HepG2 (cell line): Measurements from ENCODE around the gene ANKRD12. TPM values are rescaled to one million over a fixed set of nuclear protein-coding genes. Genes with fewer than 3 reads are reported as not detected.

Source experiments
- ATAC-seq: fragments of 200-7000 bp; cut with Tn5 transposase; 3 replicates; pipeline ENCODE4 v1.9.1; 2020; ENCODE audit warnings: mild to moderate bottlenecking, moderate library complexity
- BruUV-seq: library from RNA; stranded (reverse); fragments of 400-500 nt; replicated peaks from 2 replicates; lab custom pipeline; 2021; lab: Mats Ljungman, UMichigan
- CTCF ChIA-PET: fragments of 300-600 bp; formaldehyde crosslinking; extraction: SDS; loops from one replicate; lab custom pipeline; 2021; ENCODE audit warnings: low total read pairs, inconsistent platforms, low intra/inter-chr PET ratio; lab: Yijun Ruan, JAX
- POLR2A ChIA-PET: fragments of 350-600 bp; sonication (Branson Sonifier 250); formaldehyde crosslinking; loops from one replicate; lab custom pipeline; 2020; ENCODE audit warnings: antibody characterized with exemption, inconsistent platforms; lab: Yijun Ruan, JAX
- DNase-seq: peaks from one replicate; pipeline ENCODE4 v3.0.0-alpha.2; 2015; ENCODE audit warnings: low spot score
- FAIRE-seq: peaks from 3 replicates; lab custom pipeline; 2011; peaks lifted over from hg19 to GRCh38; lab: Jason Lieb, UNC
- H2AFZ ChIP-seq: one replicate; pipeline ENCODE4 v1.6.1; 2011; ENCODE audit warnings: low read length, inconsistent platforms
- H3K27ac ChIP-seq: fragments of 300-600 bp; 3 replicates; pipeline ENCODE4 v1.8.0; 2011; ENCODE audit warnings: mixed run types, mild to moderate bottlenecking, mixed read lengths, low read length, inconsistent platforms; ENCODE audit not compliant: insufficient read depth; ENCODE audit errors: extremely low read length
- H3K27me3 ChIP-seq, 2 experiments: fragments of 200-600 bp in 1 of 2; 2 replicates in 1 of 2; 3 replicates in 1 of 2; pipeline versions ENCODE4 v1.6.0 to v1.8.0; 2011; ENCODE audit warnings: low read length in 2 of 2, mild to moderate bottlenecking in 2 of 2, moderate library complexity in 2 of 2, inconsistent platforms in 1 of 2; ENCODE audit not compliant: insufficient read depth in 2 of 2, control insufficient read depth in 1 of 2
- H3K36me3 ChIP-seq, 2 experiments: fragments of 200-600 bp in 1 of 2; replicated peaks in 1 of 2; 2 replicates in 1 of 2; 3 replicates in 1 of 2; pipeline versions ENCODE4 v1.5.1 to v1.8.0; 2011; ENCODE audit warnings: low read length in 2 of 2, inconsistent platforms in 1 of 2; ENCODE audit not compliant: insufficient read depth in 2 of 2, control insufficient read depth in 1 of 2
- H3K4me1 ChIP-seq: 2 replicates; pipeline ENCODE4 v1.5.1; 2012; ENCODE audit warnings: low read length, inconsistent platforms; ENCODE audit not compliant: insufficient read depth
- H3K4me2 ChIP-seq: 2 replicates; pipeline ENCODE4 v1.6.0; 2011; ENCODE audit warnings: low read depth, low read length, inconsistent platforms
- H3K4me3 ChIP-seq, 3 experiments: fragments of 200-600 bp in 1 of 3; sonication (generic), shearing (Covaris generic) in 1 of 3; replicated peaks in 1 of 3; 2 replicates each; pipeline ENCODE4 v1.5.1; 2011 to 2016; ENCODE audit warnings: low read length in 3 of 3, inconsistent platforms in 2 of 3, low read depth in 2 of 3, mild to moderate bottlenecking in 2 of 3, control low read depth in 1 of 3, mixed read lengths in 1 of 3; ENCODE audit not compliant: insufficient read depth in 1 of 3
- H3K79me2 ChIP-seq: one replicate; pipeline ENCODE4 v1.6.1; 2011; ENCODE audit warnings: low read length, inconsistent platforms; ENCODE audit not compliant: insufficient read depth
- H3K9ac ChIP-seq: 2 replicates; pipeline ENCODE4 v1.6.0; 2011; ENCODE audit warnings: mild to moderate bottlenecking, low read depth, low read length, inconsistent platforms; ENCODE audit not compliant: insufficient read depth
- H3K9me3 ChIP-seq: 2 replicates; pipeline ENCODE4 v1.5.1; 2012; ENCODE audit warnings: mild to moderate bottlenecking, low read length
- H4K20me1 ChIP-seq: 2 replicates; pipeline ENCODE4 v1.6.0; 2011; ENCODE audit warnings: inconsistent platforms, mild to moderate bottlenecking, low read length, moderate library complexity; ENCODE audit not compliant: insufficient read depth
- ELK4 ChIP-seq: sonication (generic); formaldehyde crosslinking; IDR thresholded peaks from 2 replicates; pipeline ENCODE4 v1.9.0; 2021; ENCODE audit warnings: missing genetic modification reagents, borderline replicate concordance
- EZH2 ChIP-seq: conservative IDR thresholded peaks from 2 replicates; pipeline ENCODE4 v1.6.1; 2012; ENCODE audit warnings: mild to moderate bottlenecking, low read depth, low read length, moderate library complexity
- MED13 ChIP-seq: sonication (generic); formaldehyde crosslinking; IDR thresholded peaks from 2 replicates; pipeline ENCODE4 v1.5.0; 2020; ENCODE audit warnings: missing genetic modification reagents
- RAD21 ChIP-seq: fragments of 450-650 bp; formaldehyde crosslinking; IDR thresholded peaks from 2 replicates; pipeline ENCODE4 v1.5.0; 2020; ENCODE audit warnings: mild to moderate bottlenecking
- SIN3B ChIP-seq: fragments of 150-350 bp; IDR thresholded peaks from 2 replicates; pipeline ENCODE4 v1.6.1; 2014; ENCODE audit warnings: low read length
- ZFP36 ChIP-seq: fragments of 150-350 bp; IDR thresholded peaks from 2 replicates; pipeline ENCODE4 v1.6.1; 2018; ENCODE audit warnings: borderline replicate concordance, low read length, low read depth; ENCODE audit not compliant: partially characterized antibody
- ZNF703 ChIP-seq: sonication (generic); formaldehyde crosslinking; IDR thresholded peaks from 2 replicates; pipeline ENCODE4 v1.5.1; 2020; ENCODE audit warnings: missing genetic modification reagents, mild to moderate bottlenecking, moderate library complexity, borderline replicate concordance
- ZNF724P ChIP-seq: sonication (generic); formaldehyde crosslinking; IDR thresholded peaks from 2 replicates; pipeline ENCODE4 v1.8.0; 2022; ENCODE audit warnings: missing genetic modification reagents, borderline replicate concordance
- WGBS: methylation state at CpG from one replicate; pipeline ENCODE4 v1.1.6; 2017; ENCODE audit warnings: low lambda C conversion rate; 5-methylcytosine and 5-hydroxymethylcytosine counted together
- in situ Hi-C: cut with HindIII; loops from 2 replicates; pipeline ENCODE4 v1.10.0; 2017; ENCODE audit warnings: low pct_unique_long_range_greater_than_20kb; ENCODE audit not compliant: extremely low pct_ligation_motif_present
- intact Hi-C: fragments of 100-400 bp; cut with micrococcal nuclease; formaldehyde crosslinking; loops from one replicate; pipeline ENCODE4 v1.10.0; 2022; ENCODE audit not compliant: unreplicated experiment
- polyA plus RNA-seq, 8 experiments: library from polyadenylated mRNA; depleted of rRNA in 3 of 8; stranded (reverse) in 7 of 8; unstranded in 1 of 8; fragments of >200 nt; fragmentation: Illumina TruSeq in 4 of 8; extraction: Trizol in 4 of 8; gene quantifications; 2 replicates each; pipeline versions ENCODE4 v1.2.1 to v1.2.3, GENCODE V29; 2011 to 2016; ENCODE audit warnings: low read depth in 4 of 8, missing spikeins in 1 of 8, mixed read lengths in 1 of 8; ENCODE audit not compliant: insufficient read depth in 1 of 8
- total RNA-seq, 5 experiments: library from RNA; depleted of rRNA; stranded (reverse); fragments of >200 nt; fragmentation: Illumina TruSeq; extraction: Trizol; gene quantifications; 2 replicates each; pipeline ENCODE4 v1.2.3, GENCODE V29; 2016; ENCODE audit warnings: low read depth in 1 of 5

Gene ANKRD12
- total and polyA plus RNA-seq, 2 of the 13 experiments (the other 11 are each of a cell fraction or from before 2014, with no cell fraction given), result 6.0 to 23.2 TPM

GRCh38 chr18:9322744-9323143 is 186.2 kb downstream of the ANKRD12 start:
- no peaks in the 10 kb centered on the region for H4K20me1 ChIP-seq
- no peak for ATAC-seq
- POLR2A ChIA-PET, result no interaction called here
- intact Hi-C loops, result no loop called here
- in situ Hi-C loops, result no loop called here
- DNase-seq, result no peak
- no TSS peak for BruUV-seq
- no peak for TF ChIP-seq ELK4
- TF ChIP-seq SIN3B, result no peak
- no peak for TF ChIP-seq ZFP36
- no peak for TF ChIP-seq RAD21
- TF ChIP-seq EZH2, result no peak
- TF ChIP-seq MED13 (CRISPR knock-in tag), result no peak
- no peak for TF ChIP-seq ZNF724P (CRISPR knock-in tag)
- TF ChIP-seq ZNF703 (CRISPR knock-in tag), result no peak
- TF ChIP-seq, all 625 proteins: peak for 0
- Histone ChIP-seq H3K79me2 (no peaks in the 10 kb centered on the region), H2AFZ (no peak overlapping the region), H3K9ac (no peak overlapping the region), H3K4me1 (0 out of 2 replicates have a peak, but pooled peaks cover 10% of the 10 kb centered on the region), H3K27me3 (no peaks in the 10 kb centered on the region), H3K9me3 (no peaks in the 10 kb centered on the region), H3K4me3 (no peak overlapping the region), H3K27ac (no peak overlapping the region), H3K4me2 (no peak overlapping the region), H3K36me3 (no peaks in the 10 kb centered on the region)
- no peak for FAIRE-seq
- WGBS, result 41% methylated on average over 2 of the region's 2 CpGs
- CTCF ChIA-PET, result no interaction called here
